ENCODE data around the gene LARGE1.

LARGE1 gene

GRCh38 chr22:33776491-33776890 lies 143.8 kb downstream of the LARGE1 start:
- in situ Hi-C loops (cut with MboI; ENCODE audit: low sequenced_read_pairs), result no loop called here
- Histone ChIP-seq H3K36me3 (replicated peaks) (no peaks in the 10 kb centered on the region), H3K9me3 (no peaks in the 10 kb centered on the region), H3K27me3 (ENCODE audit: low read depth) (no peaks in the 10 kb centered on the region), H3K4me3 (no peak overlapping the region), H3K4me1 (no peaks in the 10 kb centered on the region; the same call in 1 of the 2 replicates)
- no peak for DNase-seq (ENCODE audit: low spot score in 2 of 2)

GRCh38 chr22:33774781-33775180 lies 145.5 kb downstream of the LARGE1 start:
- no peaks in the 10 kb centered on the region for H3K27me3 ChIP-seq (ENCODE audit: low read depth)
- no peaks in the 10 kb centered on the region for H3K9me3 ChIP-seq
- in situ Hi-C loops (cut with MboI; ENCODE audit: low sequenced_read_pairs), result no loop called here
- H3K4me1 ChIP-seq, result no peaks in the 10 kb centered on the region; the same call in 1 of the 2 replicates
- no peak overlapping the region for H3K4me3 ChIP-seq
- no peaks in the 10 kb centered on the region for H3K36me3 ChIP-seq (replicated peaks)
- no peak for DNase-seq (ENCODE audit: low spot score in 2 of 2)

- Histone ChIP-seq H3K4me3 (no peak overlapping the region), H3K4me1 (no peaks in the 10 kb centered on the region; the same call in 1 of the 2 replicates), H3K36me3 (replicated peaks) (no peaks in the 10 kb centered on the region), H3K9me3 (no peaks in the 10 kb centered on the region), H3K27me3 (ENCODE audit: low read depth) (no peaks in the 10 kb centered on the region)
- DNase-seq (ENCODE audit: low spot score in 2 of 2), result no peak
- in situ Hi-C loops (cut with MboI; ENCODE audit: low sequenced_read_pairs), result no loop called here
Measured at GRCh38 chr22:33772745-33773144, 147.5 kb downstream of the LARGE1 start.

- Histone ChIP-seq H3K36me3 (replicated peaks) (no peaks in the 10 kb centered on the region), H3K4me1 (no peaks in the 10 kb centered on the region; the same call in 1 of the 2 replicates), H3K27me3 (ENCODE audit: low read depth) (no peaks in the 10 kb centered on the region), H3K9me3 (no peaks in the 10 kb centered on the region), H3K4me3 (no peak overlapping the region)
- in situ Hi-C loops (cut with MboI; ENCODE audit: low sequenced_read_pairs), result no loop called here
- peak in 1 of 2 experiments; percentile 8 for DNase-seq (ENCODE audit: low spot score in 2 of 2)
Measured at GRCh38 chr22:33771136-33771535, 149.1 kb downstream of the LARGE1 start.

- Histone ChIP-seq H3K9me3 (no peaks in the 10 kb centered on the region), H3K36me3 (replicated peaks) (no peaks in the 10 kb centered on the region), H3K27me3 (ENCODE audit: low read depth) (no peaks in the 10 kb centered on the region), H3K4me1 (no peaks in the 10 kb centered on the region; the same call in 1 of the 2 replicates), H3K4me3 (no peak overlapping the region)
- in situ Hi-C loops (cut with MboI; ENCODE audit: low sequenced_read_pairs), result no loop called here
- DNase-seq (ENCODE audit: low spot score in 2 of 2), result no peak
Measured at GRCh38 chr22:33770723-33771122, 149.6 kb downstream of the LARGE1 start.

- H3K4me3 ChIP-seq, result no peak overlapping the region
- no peak for DNase-seq (ENCODE audit: low spot score in 2 of 2)
- in situ Hi-C loops (cut with MboI; ENCODE audit: low sequenced_read_pairs), result no loop called here
- H3K4me1 ChIP-seq, result no peaks in the 10 kb centered on the region
- no peaks in the 10 kb centered on the region for H3K36me3 ChIP-seq (replicated peaks)
- no peaks in the 10 kb centered on the region for H3K27me3 ChIP-seq (ENCODE audit: low read depth)
- H3K9me3 ChIP-seq, result no peaks in the 10 kb centered on the region
Measured at GRCh38 chr22:33766091-33766490, 154.2 kb downstream of the LARGE1 start.

DNA sequence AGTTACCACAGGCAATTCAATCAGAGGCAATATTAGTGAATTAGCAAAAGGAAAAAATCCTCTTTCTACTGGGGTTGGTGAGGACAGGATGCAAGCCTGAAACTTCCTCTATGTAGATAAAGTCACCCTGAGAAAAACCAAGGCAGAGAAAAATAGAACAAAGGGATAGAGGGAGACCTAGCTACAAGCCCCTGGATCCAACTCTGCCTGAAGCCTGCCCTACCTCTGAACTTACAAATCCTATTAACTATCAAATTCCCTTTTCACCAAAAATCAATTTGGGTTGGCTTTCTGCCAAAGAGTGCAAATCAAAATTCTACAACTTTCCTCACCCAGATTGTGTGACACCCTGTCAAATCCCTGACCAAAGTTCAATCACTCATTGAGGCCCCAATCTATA lies 161.3 kb downstream of the LARGE1 start:
- no peaks in the 10 kb centered on the region for H3K9me3 ChIP-seq
- H3K4me3 ChIP-seq, result no peak overlapping the region
- H3K27me3 ChIP-seq (ENCODE audit: low read depth), result no peaks in the 10 kb centered on the region
- DNase-seq (ENCODE audit: low spot score in 2 of 2), result no peak
- no peaks in the 10 kb centered on the region for H3K4me1 ChIP-seq
- H3K36me3 ChIP-seq (replicated peaks), result no peaks in the 10 kb centered on the region
- in situ Hi-C loops (cut with MboI; ENCODE audit: low sequenced_read_pairs), result no loop called here

GRCh38 chr22:33757802-33758483 lies 162.3 kb downstream of the LARGE1 start:
- in situ Hi-C loops (cut with MboI; ENCODE audit: low sequenced_read_pairs), result no loop called here
- no peaks in the 10 kb centered on the region for H3K9me3 ChIP-seq
- no peak for DNase-seq (ENCODE audit: low spot score in 2 of 2)

GRCh38 chr22:33757041-33757801 lies 163.1 kb downstream of the LARGE1 start:
- no peaks in the 10 kb centered on the region for H3K36me3 ChIP-seq (replicated peaks)
- DNase-seq (ENCODE audit: low spot score in 2 of 2), result no peak
- H3K9me3 ChIP-seq, result no peaks in the 10 kb centered on the region
- H3K27me3 ChIP-seq (ENCODE audit: low read depth), result no peaks in the 10 kb centered on the region
- no peaks in the 10 kb centered on the region for H3K4me1 ChIP-seq
- H3K4me3 ChIP-seq, result no peak overlapping the region
- in situ Hi-C loops (cut with MboI; ENCODE audit: low sequenced_read_pairs), result no loop called here

More at GRCh38 chr22:33757802-33758483, 162.3 kb downstream of the LARGE1 start:
- Histone ChIP-seq H3K36me3 (replicated peaks) (no peaks in the 10 kb centered on the region), H3K27me3 (ENCODE audit: low read depth) (no peaks in the 10 kb centered on the region), H3K4me3 (no peak overlapping the region), H3K4me1 (no peaks in the 10 kb centered on the region)

DNA sequence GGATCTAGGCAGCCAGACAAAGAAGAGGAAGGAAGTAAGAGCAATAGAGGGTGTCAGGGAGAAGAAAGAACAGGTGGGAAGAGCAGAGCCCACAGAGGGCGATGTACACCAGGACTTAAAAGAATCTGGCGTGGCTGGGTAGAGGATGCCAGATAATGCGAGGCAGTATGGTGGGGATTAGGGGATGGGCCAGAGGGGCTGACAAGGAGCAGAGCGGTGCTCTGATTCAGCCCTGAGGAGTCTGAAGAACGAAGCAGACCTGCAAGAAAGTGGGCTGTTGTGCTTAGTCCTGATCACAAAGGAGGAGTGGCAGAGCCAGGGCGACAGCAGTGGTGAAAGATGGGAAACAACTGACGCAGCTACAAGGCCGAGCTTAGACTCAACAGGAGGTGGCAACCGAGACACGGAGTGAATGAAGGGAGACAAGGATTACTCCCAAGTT lies 163.7 kb downstream of the LARGE1 start:
- Histone ChIP-seq H3K27me3 (ENCODE audit: low read depth) (no peaks in the 10 kb centered on the region), H3K36me3 (replicated peaks) (no peaks in the 10 kb centered on the region), H3K4me1 (no peaks in the 10 kb centered on the region), H3K4me3 (no peak overlapping the region), H3K9me3 (no peaks in the 10 kb centered on the region)
- in situ Hi-C loops (cut with MboI; ENCODE audit: low sequenced_read_pairs), result no loop called here
- no peak for DNase-seq (ENCODE audit: low spot score in 2 of 2)

DNA sequence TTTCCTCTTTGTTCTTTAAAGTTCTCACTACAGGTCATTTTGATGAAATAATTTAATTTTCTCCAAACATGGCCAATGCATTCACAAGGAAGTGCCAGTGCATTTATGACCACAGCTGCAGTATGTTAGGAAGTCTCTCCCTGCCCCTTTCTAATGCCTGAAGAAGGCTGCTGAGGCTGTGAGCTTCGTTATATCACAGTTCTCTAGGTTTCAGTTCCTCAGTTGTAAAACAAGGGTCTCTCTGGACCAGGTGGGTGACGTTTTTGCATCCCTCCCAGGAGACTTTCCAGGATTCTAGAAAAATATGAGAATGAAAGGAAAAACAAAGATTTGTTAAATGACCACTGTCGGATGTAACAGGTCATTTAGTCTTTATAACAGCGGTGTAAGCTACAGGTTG lies 171.6 kb downstream of the LARGE1 start:
- no peaks in the 10 kb centered on the region for H3K9me3 ChIP-seq

DNA sequence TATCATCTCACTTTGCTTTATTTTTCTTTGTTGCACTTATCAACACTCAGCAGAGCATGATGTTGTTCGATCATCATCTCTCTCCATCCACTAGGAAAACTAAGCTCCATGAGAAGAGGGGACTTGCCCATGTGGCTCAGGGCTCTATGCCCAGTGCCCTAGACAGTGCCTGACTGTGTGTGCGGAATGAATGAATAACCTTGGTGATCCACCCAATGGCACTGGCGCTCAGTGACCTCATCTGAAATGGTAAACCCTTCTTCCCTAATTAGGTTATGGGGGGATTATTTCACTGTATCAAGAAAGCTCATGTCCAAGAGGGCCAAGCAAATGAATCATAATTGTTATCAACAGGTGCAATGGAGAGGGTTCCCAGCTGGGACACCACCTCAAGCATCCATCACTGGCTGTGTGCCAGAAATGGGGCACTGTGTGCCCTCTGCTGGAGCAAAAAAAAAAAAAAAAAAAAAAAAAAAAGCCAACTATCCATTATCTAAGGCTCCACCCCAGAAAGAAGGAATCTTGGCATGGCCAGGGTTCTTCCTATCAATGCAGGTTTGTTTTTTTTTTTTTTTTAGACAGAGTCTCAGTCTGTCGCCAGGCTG lies 172.6 kb downstream of the LARGE1 start:
- Histone ChIP-seq H3K4me3 (no peak overlapping the region), H3K27me3 (ENCODE audit: low read depth) (no peaks in the 10 kb centered on the region), H3K4me1 (no peaks in the 10 kb centered on the region), H3K9me3 (no peaks in the 10 kb centered on the region), H3K36me3 (replicated peaks) (no peaks in the 10 kb centered on the region)
- no peak for DNase-seq (ENCODE audit: low spot score in 2 of 2)
- in situ Hi-C loops (cut with MboI; ENCODE audit: low sequenced_read_pairs), result no loop called here

More for the DNA sequence above, 171.6 kb downstream of the LARGE1 start:
- Histone ChIP-seq H3K4me3 (no peak overlapping the region), H3K4me1 (no peaks in the 10 kb centered on the region), H3K27me3 (ENCODE audit: low read depth) (no peaks in the 10 kb centered on the region), H3K36me3 (replicated peaks) (no peaks in the 10 kb centered on the region)
- in situ Hi-C loops (cut with MboI; ENCODE audit: low sequenced_read_pairs), result no loop called here
- DNase-seq (ENCODE audit: low spot score in 2 of 2), result no peak

DNA sequence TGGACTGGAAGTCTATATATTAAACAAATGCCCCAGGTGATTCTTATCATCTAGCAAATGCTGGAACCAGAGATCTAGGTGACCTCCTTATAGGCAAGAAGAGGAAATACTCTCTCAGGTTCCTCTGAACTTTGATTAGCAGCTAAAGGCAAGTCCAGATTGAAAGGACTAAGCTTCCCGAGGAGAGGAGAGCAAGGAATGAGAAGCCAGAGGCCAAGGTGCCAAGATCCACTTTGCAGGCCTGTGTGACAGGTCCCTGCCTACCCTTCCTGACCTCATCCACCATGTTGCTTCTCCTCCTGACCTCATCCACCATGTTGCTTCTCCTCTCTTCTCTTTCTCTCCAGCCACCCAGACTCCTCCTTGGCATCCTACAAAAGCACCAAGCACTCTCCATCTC lies 173.2 kb downstream of the LARGE1 start:
- Histone ChIP-seq H3K4me3 (no peak overlapping the region), H3K27me3 (ENCODE audit: low read depth) (no peaks in the 10 kb centered on the region), H3K9me3 (no peaks in the 10 kb centered on the region), H3K4me1 (no peaks in the 10 kb centered on the region), H3K36me3 (replicated peaks) (no peaks in the 10 kb centered on the region)
- no peak for DNase-seq (ENCODE audit: low spot score in 2 of 2)
- in situ Hi-C loops (cut with MboI; ENCODE audit: low sequenced_read_pairs), result no loop called here

GRCh38 chr22:33746501-33746928 lies 173.8 kb downstream of the LARGE1 start:
- no peaks in the 10 kb centered on the region for H3K27me3 ChIP-seq (ENCODE audit: low read depth)
- in situ Hi-C loops (cut with MboI; ENCODE audit: low sequenced_read_pairs), result no loop called here
- no peaks in the 10 kb centered on the region for H3K36me3 ChIP-seq (replicated peaks)
- H3K4me1 ChIP-seq, result no peaks in the 10 kb centered on the region
- no peak overlapping the region for H3K4me3 ChIP-seq
- H3K9me3 ChIP-seq, result no peaks in the 10 kb centered on the region
- no peak for DNase-seq (ENCODE audit: low spot score in 2 of 2)
